ENCODE data around the gene EXD3. TPM values are rescaled to one million over a fixed set of nuclear protein-coding genes. Genes with fewer than 3 reads are reported as not detected.

The EXD3 gene
- total RNA-seq, 1 donor from 2014 or later, result 16.7 TPM

GRCh38 chr9:137430723-137431415 is 7.9 kb upstream of the EXD3 start:
- intact Hi-C loops (cut with DNase I), result no loop called here
- no peaks in the 10 kb centered on the region for H3K27me3 ChIP-seq
- DNase-seq (ENCODE audit: low spot score in 2 of 2), result no peak
- no peak for TF ChIP-seq CTCF (IDR thresholded peaks at IDR 0.05)
- H3K4me1 ChIP-seq, result peaks cover 1 to 2% of the 10 kb centered on the region in 2 donors
- H3K9me3 ChIP-seq, result no peaks in the 10 kb centered on the region
- no peak overlapping the region for H3K4me3 ChIP-seq
- no peak overlapping the region for H3K27ac ChIP-seq
- no peaks in the 10 kb centered on the region for H3K36me3 ChIP-seq

- Histone ChIP-seq H3K4me1 (no peaks in the 10 kb centered on the region), H3K36me3 (no peaks in the 10 kb centered on the region), H3K27ac (no peak overlapping the region), H3K27me3 (no peaks in the 10 kb centered on the region), H3K4me3 (no peak overlapping the region), H3K9me3 (no peaks in the 10 kb centered on the region)
- intact Hi-C loops (cut with DNase I), result loop anchor here (10.0 kb wide), 1 partner anchor 95 kb away; no protein-coding TSS in a partner anchor
- TF ChIP-seq CTCF (IDR thresholded peaks at IDR 0.05), result no peak
- no peak for DNase-seq (ENCODE audit: low spot score in 2 of 2)
These were observed 7.2 kb upstream of the EXD3 start for GRCh38 chr9:137429974-137430722.

GRCh38 chr9:137429546-137429890 is 6.6 kb upstream of the EXD3 start:
- intact Hi-C loops (cut with DNase I), result loop anchor here (10.0 kb wide), 1 partner anchor 95 kb away; no protein-coding TSS in a partner anchor
- DNase-seq (ENCODE audit: low spot score in 2 of 2), result no peak
- Histone ChIP-seq H3K27ac (no peak overlapping the region), H3K36me3 (no peaks in the 10 kb centered on the region), H3K9me3 (no peaks in the 10 kb centered on the region), H3K4me1 (no peaks in the 10 kb centered on the region), H3K4me3 (no peak overlapping the region), H3K27me3 (no peaks in the 10 kb centered on the region)
- TF ChIP-seq CTCF (IDR thresholded peaks at IDR 0.05), result no peak

DNA sequence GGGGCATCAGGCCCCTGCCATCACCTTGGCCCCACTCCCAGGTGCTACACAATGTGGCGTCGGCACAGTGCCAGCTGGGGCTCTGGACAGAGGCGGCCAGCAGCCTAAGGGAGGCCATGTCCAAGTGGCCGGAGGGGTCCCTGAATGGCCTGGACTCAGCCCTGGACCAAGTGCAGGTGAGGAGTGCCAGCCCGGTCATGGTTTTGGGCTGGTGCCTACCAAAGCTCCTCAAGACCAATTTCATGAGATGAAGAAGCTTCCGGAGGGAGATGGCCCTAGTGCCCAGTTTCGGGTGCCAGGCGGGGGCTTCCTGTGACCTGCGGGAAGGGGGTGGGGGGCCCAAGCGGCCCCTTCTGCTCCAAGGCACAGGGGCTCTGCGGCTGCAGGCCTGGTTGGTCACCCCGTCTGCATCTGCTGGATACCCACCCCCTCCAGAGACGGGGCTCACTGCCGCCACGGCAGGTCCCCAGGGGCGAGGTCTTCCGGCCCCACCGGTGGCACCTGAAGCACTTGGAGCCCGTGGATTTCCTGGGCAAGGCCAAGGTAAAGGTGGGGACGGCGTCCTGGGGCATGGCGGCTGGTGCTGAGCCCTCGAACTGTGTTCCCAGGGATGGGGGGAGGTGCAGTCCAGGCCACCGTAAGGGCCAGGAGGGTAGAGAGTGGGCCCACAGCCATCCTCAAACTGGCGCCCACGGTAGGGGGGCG is 6.0 kb upstream of the EXD3 start:
- Histone ChIP-seq H3K27me3 (no peaks in the 10 kb centered on the region), H3K27ac (no peak overlapping the region), H3K9me3 (no peaks in the 10 kb centered on the region), H3K4me3 (no peak overlapping the region), H3K4me1 (peaks cover 0 to 2% of the 10 kb centered on the region in 2 donors), H3K36me3 (no peaks in the 10 kb centered on the region)
- TF ChIP-seq CTCF (IDR thresholded peaks at IDR 0.05), result no peak
- DNase-seq (ENCODE audit: low spot score in 2 of 2), result no peak
- intact Hi-C loops (cut with DNase I), result loop anchor here (10.0 kb wide), 1 partner anchor 96 kb away; no protein-coding TSS in a partner anchor

- Histone ChIP-seq H3K4me1 (peaks cover 4 to 6% of the 10 kb centered on the region in 2 donors), H3K36me3 (no peaks in the 10 kb centered on the region), H3K9me3 (no peaks in the 10 kb centered on the region), H3K27ac (no peak overlapping the region), H3K27me3 (no peaks in the 10 kb centered on the region), H3K4me3 (no peak overlapping the region)
- DNase-seq (ENCODE audit: low spot score in 2 of 2), result no peak
- TF ChIP-seq CTCF (IDR thresholded peaks at IDR 0.05), result no peak
- intact Hi-C loops (cut with DNase I), result loop anchor here (10.0 kb wide), 1 partner anchor 97 kb away; no protein-coding TSS in a partner anchor
These were observed 5.3 kb upstream of the EXD3 start for GRCh38 chr9:137428311-137428630.
